Ovary (tissue), 9 donors: ENCODE data around the gene PPARA. TPM values are rescaled to one million over a fixed set of nuclear protein-coding genes. Genes with fewer than 3 reads are reported as not detected.

Source experiments
- DNase-seq, 5 donors: peaks; one replicate each; pipeline ENCODE4 v3.0.0-alpha.2; 2019 to 2020
- H3K27ac ChIP-seq, 2 donors: fragments of 200-600 bp; one replicate each; pipeline versions ENCODE4 v1.5.1 to v1.8.0; 2019 to 2022
- H3K27me3 ChIP-seq: fragments of 200-600 bp; one replicate; pipeline ENCODE4 v1.8.0; 2022
- H3K36me3 ChIP-seq: fragments of 200-600 bp; sonication (generic); one replicate; pipeline ENCODE4 v1.5.1; 2019
- H3K4me1 ChIP-seq: one replicate; pipeline ENCODE4 v1.8.1; 2013; ENCODE audit warnings: mild to moderate bottlenecking, moderate library complexity; ENCODE audit not compliant: insufficient read depth
- H3K4me3 ChIP-seq: fragments of 200-600 bp; sonication (generic); one replicate; pipeline ENCODE4 v1.5.1; 2017
- H3K9me3 ChIP-seq, 2 donors: fragments of 200-600 bp in 1 of 2; sonication (generic) in 1 of 2; one replicate each; pipeline versions ENCODE4 v1.5.1 to v1.8.1; 2013 to 2019; ENCODE audit warnings: mild to moderate bottlenecking in 1 of 2, moderate library complexity in 1 of 2
- EP300 ChIP-seq: sonication (generic); formaldehyde crosslinking; IDR thresholded peaks from one replicate; pipeline ENCODE4 v1.6.1; 2017; ENCODE audit warnings: antibody characterized with exemption
- POLR2A ChIP-seq: fragments of 450-650 bp; IDR thresholded peaks from one replicate; pipeline ENCODE4 v1.6.1; 2017; ENCODE audit warnings: antibody characterized with exemption, mild to moderate bottlenecking, moderate library complexity
- WGBS, 3 donors: extraction: QIAGEN DNeasy Blood & Tissue Kit in 1 of 3; methylation state at CpG; one replicate each; pipeline versions ENCODE4 v1.1.5 to v1.1.7; 2013 to 2017; 5-methylcytosine and 5-hydroxymethylcytosine counted together
- intact Hi-C, 4 donors: fragments of 100-400 bp; cut with DNase I; formaldehyde crosslinking; loops; one replicate each; pipeline versions ENCODE4 v1.11.0 to v1.15.1; 2022 to 2023
- polyA plus RNA-seq, 2 donors: library from polyadenylated mRNA; stranded (reverse); fragments of 200-250 nt in 1 of 2; fragments of 350-450 nt in 1 of 2; fragmentation: Illumina TruSeq in 1 of 2; extraction: RNeasy Lipid Tissue Mini Kit (QIAGEN cat#74804) in 1 of 2; gene quantifications; one replicate each; pipeline ENCODE4 v1.2.3, GENCODE V29; 2013 to 2014
- total RNA-seq, 7 donors: library from RNA; depleted of rRNA in 2 of 7; stranded (reverse); fragments of >200 nt in 2 of 7; fragmentation: NEBNext Ultra II Directional in 3 of 7; extraction: Animal tissue kit (Norgen Biotek cat#: 25700) in 3 of 7; gene quantifications; one replicate each; pipeline versions ENCODE4 v1.1.0 to v1.2.4, GENCODE V29; 2016 to 2023
- TF ChIP-seq, protein P1 (sequence below), 3 donors: fragments of 450-650 bp in 2 of 3; fragments of 200-600 bp in 1 of 3; IDR thresholded peaks; one replicate each; pipeline versions ENCODE4 v1.5.1 to v1.8.0; 2016 to 2022; ENCODE audit warnings: antibody characterized with exemption in 3 of 3, mild to moderate bottlenecking in 1 of 3
- donor health status: DM: no; HTN: no; CAD: no; lungs with moderate emphysema.
- donor health status: DM: no; HTN: no; CAD: no.
- donor health status: Bipolar disorder and iron deficiency.
- donor health status: DM: yes; HTN: yes; CAD: no.
- donor health status: DM: no; HTN: no; CAD: no.
- donor health status: DM: yes; HTN: yes; CAD: no.

Gene PPARA
- total and polyA plus RNA-seq, 9 donors: 9.7 to 41.0 (median 29.9) TPM

GRCh38 chr22:46116491-46116958 lies 33.8 kb upstream of the PPARA start:
- H3K27ac ChIP-seq: peak overlapping the region; percentile 57 to 69
- H3K4me1 ChIP-seq: peaks cover 27% of the 10 kb centered on the region
- TF ChIP-seq, protein P1, sequence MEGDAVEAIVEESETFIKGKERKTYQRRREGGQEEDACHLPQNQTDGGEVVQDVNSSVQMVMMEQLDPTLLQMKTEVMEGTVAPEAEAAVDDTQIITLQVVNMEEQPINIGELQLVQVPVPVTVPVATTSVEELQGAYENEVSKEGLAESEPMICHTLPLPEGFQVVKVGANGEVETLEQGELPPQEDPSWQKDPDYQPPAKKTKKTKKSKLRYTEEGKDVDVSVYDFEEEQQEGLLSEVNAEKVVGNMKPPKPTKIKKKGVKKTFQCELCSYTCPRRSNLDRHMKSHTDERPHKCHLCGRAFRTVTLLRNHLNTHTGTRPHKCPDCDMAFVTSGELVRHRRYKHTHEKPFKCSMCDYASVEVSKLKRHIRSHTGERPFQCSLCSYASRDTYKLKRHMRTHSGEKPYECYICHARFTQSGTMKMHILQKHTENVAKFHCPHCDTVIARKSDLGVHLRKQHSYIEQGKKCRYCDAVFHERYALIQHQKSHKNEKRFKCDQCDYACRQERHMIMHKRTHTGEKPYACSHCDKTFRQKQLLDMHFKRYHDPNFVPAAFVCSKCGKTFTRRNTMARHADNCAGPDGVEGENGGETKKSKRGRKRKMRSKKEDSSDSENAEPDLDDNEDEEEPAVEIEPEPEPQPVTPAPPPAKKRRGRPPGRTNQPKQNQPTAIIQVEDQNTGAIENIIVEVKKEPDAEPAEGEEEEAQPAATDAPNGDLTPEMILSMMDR (IDR thresholded peaks at IDR 0.05): peak in 2 of 3 donors; percentile 96 to 97
- no peak for TF ChIP-seq EP300
- no peak for TF ChIP-seq POLR2A

GRCh38 chr22:46117206-46118199 lies 32.8 kb upstream of the PPARA start:
- TF ChIP-seq EP300 (no peak), POLR2A (no peak)
- TF ChIP-seq, protein P1 (IDR thresholded peaks at IDR 0.05): no peak
- peak in 4 of 5 donors; percentile 54 to 68 (median 58) for DNase-seq
- intact Hi-C loops: loop anchor here in 1 of 4 donors (2.0 kb wide), 1 partner anchor 111 kb away; no protein-coding TSS in a partner anchor
- Histone ChIP-seq H3K9me3 (no peaks in the 10 kb centered on the region), H3K36me3 (no peaks in the 10 kb centered on the region), H3K27me3 (no peaks in the 10 kb centered on the region), H3K4me1 (peaks cover 25% of the 10 kb centered on the region), H3K27ac (peak overlapping the region; percentile 47 to 69), H3K4me3 (no peak overlapping the region)
- 72 to 84% (median 72%) methylated on average over 10 of the region's 10 CpGs for WGBS, 3 donors

More at GRCh38 chr22:46116491-46116958, 33.8 kb upstream of the PPARA start:
- Histone ChIP-seq H3K36me3 (no peaks in the 10 kb centered on the region), H3K4me3 (no peak overlapping the region), H3K9me3 (no peaks in the 10 kb centered on the region), H3K27me3 (no peaks in the 10 kb centered on the region)
- peak; percentile 95 to 98 (median 97) for DNase-seq
- intact Hi-C loops: loop anchor here in 3 of 4 donors (1.0 to 2.0 kb wide), 2 partner anchors 110 kb away; no protein-coding TSS in a partner anchor
- WGBS, 3 donors: 16 to 20% (median 19%) methylated on average over 5 to 28 of the region's 28 CpGs

- intact Hi-C loops: no loop called here
- Histone ChIP-seq H3K4me3 (no peak overlapping the region), H3K27ac (peak overlapping the region; percentile 10 to 59), H3K36me3 (no peaks in the 10 kb centered on the region), H3K9me3 (no peaks in the 10 kb centered on the region), H3K4me1 (peaks cover 26% of the 10 kb centered on the region), H3K27me3 (no peaks in the 10 kb centered on the region)
- TF ChIP-seq, protein P1 (IDR thresholded peaks at IDR 0.05): no peak
- TF ChIP-seq POLR2A (no peak), EP300 (no peak)
- 31 to 44% (median 43%) methylated on average over 12 of the region's 12 CpGs for WGBS, 3 donors
- DNase-seq: no peak
Observed at GRCh38 chr22:46119093-46119728, 31.1 kb upstream of the PPARA start.

DNA sequence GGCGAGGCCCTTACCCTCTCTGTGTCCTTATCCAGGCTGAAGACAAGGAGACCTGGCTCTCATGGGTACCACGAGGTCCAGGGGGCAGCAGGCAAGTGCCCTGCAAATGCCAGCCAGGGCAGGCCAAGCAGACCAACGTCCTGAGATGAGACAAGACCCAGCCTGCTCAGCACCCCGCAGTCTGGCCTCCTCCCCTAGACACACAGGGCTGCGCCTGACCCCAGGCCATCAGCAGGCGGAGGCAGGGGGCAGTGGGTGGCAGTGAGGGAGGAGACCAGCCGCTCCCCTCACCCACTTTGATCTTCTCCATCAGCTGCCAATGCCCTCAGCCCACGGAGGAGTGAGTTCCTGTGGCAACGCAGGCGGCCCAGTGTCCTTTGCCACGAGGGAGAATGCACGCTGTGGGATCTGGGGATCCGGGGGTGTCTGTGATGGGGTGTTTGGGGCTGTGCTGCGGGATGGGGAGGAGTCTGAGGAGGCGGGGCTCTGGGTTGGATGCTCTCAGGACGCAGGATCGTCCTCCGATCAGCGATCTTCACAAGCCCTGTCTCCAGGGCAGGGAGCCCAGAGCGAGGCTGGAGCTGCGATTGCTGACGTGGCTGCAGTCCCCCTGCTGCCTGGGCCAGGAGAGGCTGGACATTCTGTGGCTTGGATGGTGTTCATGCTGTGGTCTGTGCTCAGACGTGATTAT lies 30.5 kb upstream of the PPARA start:
- Histone ChIP-seq H3K27me3 (no peaks in the 10 kb centered on the region), H3K4me1 (peaks cover 24% of the 10 kb centered on the region), H3K9me3 (no peaks in the 10 kb centered on the region), H3K36me3 (no peaks in the 10 kb centered on the region), H3K4me3 (no peak overlapping the region), H3K27ac (peak overlapping the region; percentile 10 to 59)
- TF ChIP-seq EP300 (no peak), POLR2A (no peak)
- TF ChIP-seq, protein P1 (IDR thresholded peaks at IDR 0.05): no peak
- 12 to 18% (median 17%) methylated on average over 22 to 23 of the region's 23 CpGs for WGBS, 3 donors
- intact Hi-C loops: loop anchor here (5.0 to 10.0 kb wide), 5 partner anchors 145 to 425 kb away; partner anchors contain the start of genes PKDREJ (in 1 of the 4) and TTC38 (in 1 of the 4)
- DNase-seq: peak; percentile 78 to 92 (median 84)
